Measurements from ENCODE around the gene FOXN4.

Gene FOXN4

GRCh38 chr12:109308534-109309380, at the start of gene FOXN4:
TSS of gene FOXN4 (minus strand) at chr12:109309284. CDS start at chr12:109308321, 963 bp downstream.
- Histone ChIP-seq H3K4me1 (ENCODE audit: insufficient read depth, low read length) (peaks cover 9% of the 10 kb centered on the region), H3K9ac (ENCODE audit: low read length) (no peak within 1 kb of the TSS), H3K27me3 (ENCODE audit: control insufficient read depth in 1 of 2, insufficient read depth in 2 of 2, low read length in 2 of 2) (peaks cover 10 to 22% of the 10 kb centered on the region in 2 donors), H3K36me3 (ENCODE audit: insufficient read depth, low read length) (no peaks in the 10 kb centered on the region), H3K4me3 (ENCODE audit: low read depth in 1 of 2, low read length in 2 of 2) (peak within 1 kb of the TSS; percentile 49 to 66), H3K9me3 (ENCODE audit: low read length) (no peaks in the 10 kb centered on the region), H3K27ac (ENCODE audit: low read depth, low read length) (no peak within 1 kb of the TSS)

GRCh38 chr12:109358154-109358869, 49.2 kb upstream of the FOXN4 start:
- H3K9ac ChIP-seq (ENCODE audit: low read length): no peak overlapping the region
- no peaks in the 10 kb centered on the region for H3K9me3 ChIP-seq (ENCODE audit: low read length)
- H3K27me3 ChIP-seq (ENCODE audit: control insufficient read depth in 1 of 2, insufficient read depth in 2 of 2, low read length in 2 of 2): no peaks in the 10 kb centered on the region
- no peak overlapping the region for H3K27ac ChIP-seq (ENCODE audit: low read depth, low read length)
- H3K4me3 ChIP-seq (ENCODE audit: low read depth in 1 of 2, low read length in 2 of 2): no peak overlapping the region
- H3K36me3 ChIP-seq (ENCODE audit: insufficient read depth, low read length): no peaks in the 10 kb centered on the region
- H3K4me1 ChIP-seq (ENCODE audit: insufficient read depth, low read length): no peaks in the 10 kb centered on the region

GRCh38 chr12:109357032-109357431, 47.9 kb upstream of the FOXN4 start:
- Histone ChIP-seq H3K4me1 (ENCODE audit: insufficient read depth, low read length) (no peaks in the 10 kb centered on the region), H3K9me3 (ENCODE audit: low read length) (no peaks in the 10 kb centered on the region), H3K27ac (ENCODE audit: low read depth, low read length) (no peak overlapping the region), H3K27me3 (ENCODE audit: control insufficient read depth in 1 of 2, insufficient read depth in 2 of 2, low read length in 2 of 2) (no peaks in the 10 kb centered on the region), H3K4me3 (ENCODE audit: low read depth in 1 of 2, low read length in 2 of 2) (no peak overlapping the region), H3K9ac (ENCODE audit: low read length) (no peak overlapping the region), H3K36me3 (ENCODE audit: insufficient read depth, low read length) (no peaks in the 10 kb centered on the region)

DNA sequence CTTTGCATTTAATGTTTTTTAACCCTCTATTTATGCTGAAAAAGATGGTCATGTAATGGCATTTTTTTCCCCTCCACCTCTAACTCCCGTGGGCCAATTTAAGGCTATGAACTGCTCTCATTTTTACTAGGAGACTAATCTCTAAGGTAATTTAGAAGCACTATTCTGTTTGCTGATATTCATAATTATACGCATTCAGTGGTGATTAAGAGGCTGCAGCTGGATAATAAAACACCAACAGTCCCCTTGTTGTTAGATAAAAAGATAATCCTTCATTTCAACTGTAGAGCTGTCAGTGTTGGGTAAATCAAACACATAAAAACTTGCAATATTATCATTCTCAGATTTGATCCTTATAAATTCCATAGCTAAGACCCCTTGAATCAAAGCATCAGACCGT, 47.5 kb upstream of the FOXN4 start:
- Histone ChIP-seq H3K4me3 (ENCODE audit: low read depth in 1 of 2, low read length in 2 of 2) (no peak overlapping the region), H3K36me3 (ENCODE audit: insufficient read depth, low read length) (no peaks in the 10 kb centered on the region), H3K9me3 (ENCODE audit: low read length) (no peaks in the 10 kb centered on the region), H3K27me3 (ENCODE audit: control insufficient read depth in 1 of 2, insufficient read depth in 2 of 2, low read length in 2 of 2) (no peaks in the 10 kb centered on the region), H3K4me1 (ENCODE audit: insufficient read depth, low read length) (no peaks in the 10 kb centered on the region), H3K27ac (ENCODE audit: low read depth, low read length) (no peak overlapping the region), H3K9ac (ENCODE audit: low read length) (no peak overlapping the region)

DNA sequence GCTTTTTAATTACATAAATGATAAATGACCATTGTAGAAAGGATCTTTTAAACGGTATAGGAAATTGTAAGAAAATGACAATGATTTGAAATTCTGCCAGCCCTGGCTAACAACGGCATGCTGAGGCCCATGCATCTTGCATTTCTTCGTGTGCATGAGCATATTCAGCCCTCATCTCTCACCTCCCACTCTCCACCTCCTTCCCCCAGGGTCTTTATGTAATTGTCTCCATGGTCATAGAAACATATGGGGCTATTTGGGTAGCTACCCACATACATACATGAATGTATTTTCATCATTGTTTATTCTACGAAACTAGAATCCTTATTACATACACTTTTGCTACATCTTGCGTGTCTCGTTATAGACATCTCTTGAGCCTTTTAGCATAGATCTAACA, 43.1 kb upstream of the FOXN4 start:
- no peaks in the 10 kb centered on the region for H3K27me3 ChIP-seq (ENCODE audit: control insufficient read depth in 1 of 2, insufficient read depth in 2 of 2, low read length in 2 of 2)
- H3K9me3 ChIP-seq (ENCODE audit: low read length): no peaks in the 10 kb centered on the region
- H3K36me3 ChIP-seq (ENCODE audit: insufficient read depth, low read length): no peaks in the 10 kb centered on the region
- H3K4me1 ChIP-seq (ENCODE audit: insufficient read depth, low read length): no peaks in the 10 kb centered on the region
- no peak overlapping the region for H3K27ac ChIP-seq (ENCODE audit: low read depth, low read length)
- no peak overlapping the region for H3K9ac ChIP-seq (ENCODE audit: low read length)
- no peak overlapping the region for H3K4me3 ChIP-seq (ENCODE audit: low read depth in 1 of 2, low read length in 2 of 2)

DNA sequence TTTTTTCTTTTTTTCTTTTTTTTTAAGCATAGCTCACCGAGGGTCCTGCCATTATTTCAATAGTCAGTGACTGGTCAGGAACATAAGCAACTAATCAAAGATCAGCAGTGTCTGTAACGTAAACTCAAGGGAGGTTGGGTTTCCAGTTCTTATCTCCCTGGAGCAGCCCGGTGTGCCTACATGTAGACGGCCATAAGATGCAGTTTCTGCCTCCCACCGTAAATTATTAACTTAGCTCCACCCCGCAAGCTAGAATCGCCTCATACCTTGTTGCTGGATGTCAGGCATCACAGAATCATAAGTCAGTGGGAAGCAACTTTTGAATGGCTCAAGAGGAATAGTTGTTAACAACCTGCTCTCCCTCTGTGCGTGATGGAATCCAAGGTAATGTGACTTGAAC, 38.5 kb upstream of the FOXN4 start, which contains the start of gene MYO1H:
Gene MYO1H, plus strand, starts transcription at position 312 of the 400 bp plus-strand sequence. Its CDS starts 61 bp downstream, at position 373.
- no peaks in the 10 kb centered on the region for H3K4me1 ChIP-seq (ENCODE audit: insufficient read depth, low read length)
- no peaks in the 10 kb centered on the region for H3K27me3 ChIP-seq (ENCODE audit: control insufficient read depth in 1 of 2, insufficient read depth in 2 of 2, low read length in 2 of 2)
- H3K9me3 ChIP-seq (ENCODE audit: low read length): no peaks in the 10 kb centered on the region
- H3K9ac ChIP-seq (ENCODE audit: low read length): no peak within 1 kb of the TSS
- H3K27ac ChIP-seq (ENCODE audit: low read depth, low read length): no peak within 1 kb of the TSS
- H3K4me3 ChIP-seq (ENCODE audit: low read depth in 1 of 2, low read length in 2 of 2): no peak within 1 kb of the TSS
- no peaks in the 10 kb centered on the region for H3K36me3 ChIP-seq (ENCODE audit: insufficient read depth, low read length)

DNA sequence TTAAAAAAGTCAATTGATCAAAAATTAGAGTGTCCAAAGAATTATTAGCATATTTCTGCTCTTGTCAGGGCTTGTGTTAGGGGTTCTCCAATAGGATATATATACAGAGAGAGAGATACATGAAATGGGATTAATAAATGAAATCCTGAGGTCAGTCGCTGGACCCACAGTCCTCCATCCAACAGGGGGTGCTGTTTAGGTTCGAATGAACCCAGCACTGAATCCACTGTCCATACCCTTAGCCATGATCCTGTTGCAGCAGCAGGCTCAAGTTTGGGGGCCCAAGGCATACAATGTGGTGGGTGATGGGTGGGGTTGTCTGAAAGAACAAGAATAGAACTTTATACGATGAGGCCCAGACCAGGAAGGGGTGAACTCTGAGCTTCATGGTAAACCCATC, 37.8 kb upstream of the FOXN4 start:
- H3K27ac ChIP-seq (ENCODE audit: low read depth, low read length): no peak overlapping the region
- no peak overlapping the region for H3K9ac ChIP-seq (ENCODE audit: low read length)
- no peaks in the 10 kb centered on the region for H3K4me1 ChIP-seq (ENCODE audit: insufficient read depth, low read length)
- no peak overlapping the region for H3K4me3 ChIP-seq (ENCODE audit: low read depth in 1 of 2, low read length in 2 of 2)
- H3K36me3 ChIP-seq (ENCODE audit: insufficient read depth, low read length): no peaks in the 10 kb centered on the region
- H3K9me3 ChIP-seq (ENCODE audit: low read length): no peaks in the 10 kb centered on the region
- no peaks in the 10 kb centered on the region for H3K27me3 ChIP-seq (ENCODE audit: control insufficient read depth in 1 of 2, insufficient read depth in 2 of 2, low read length in 2 of 2)

DNA sequence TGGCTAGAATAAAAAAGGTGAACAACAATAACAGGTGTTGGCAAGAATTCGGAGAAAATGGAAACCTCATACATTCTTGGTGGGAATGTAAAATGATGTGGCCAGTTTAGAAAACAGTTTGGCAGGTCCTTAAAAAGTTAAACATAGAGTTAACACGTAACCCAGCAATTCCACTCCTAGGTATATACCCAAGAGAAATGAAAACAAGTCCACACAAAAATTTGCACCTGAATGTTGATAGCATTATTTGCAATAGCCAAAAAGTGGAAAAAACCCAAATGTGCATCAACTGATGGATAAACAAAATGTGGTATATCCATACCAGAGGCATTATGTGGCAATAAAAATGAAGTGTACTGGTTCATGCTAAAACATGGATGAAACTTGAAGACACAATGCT, 36.3 kb upstream of the FOXN4 start:
- Histone ChIP-seq H3K27ac (ENCODE audit: low read depth, low read length) (no peak overlapping the region), H3K27me3 (ENCODE audit: control insufficient read depth in 1 of 2, insufficient read depth in 2 of 2, low read length in 2 of 2) (no peaks in the 10 kb centered on the region), H3K4me3 (ENCODE audit: low read depth in 1 of 2, low read length in 2 of 2) (no peak overlapping the region), H3K4me1 (ENCODE audit: insufficient read depth, low read length) (no peaks in the 10 kb centered on the region), H3K9ac (ENCODE audit: low read length) (no peak overlapping the region), H3K9me3 (ENCODE audit: low read length) (no peaks in the 10 kb centered on the region), H3K36me3 (ENCODE audit: insufficient read depth, low read length) (no peaks in the 10 kb centered on the region)

- Histone ChIP-seq H3K4me1 (ENCODE audit: insufficient read depth, low read length) (no peaks in the 10 kb centered on the region), H3K27ac (ENCODE audit: low read depth, low read length) (no peak overlapping the region), H3K4me3 (ENCODE audit: low read depth in 1 of 2, low read length in 2 of 2) (no peak overlapping the region), H3K9ac (ENCODE audit: low read length) (no peak overlapping the region), H3K9me3 (ENCODE audit: low read length) (no peaks in the 10 kb centered on the region), H3K27me3 (ENCODE audit: control insufficient read depth in 1 of 2, insufficient read depth in 2 of 2, low read length in 2 of 2) (no peaks in the 10 kb centered on the region), H3K36me3 (ENCODE audit: insufficient read depth, low read length) (no peaks in the 10 kb centered on the region)
These were observed 34.6 kb upstream of the FOXN4 start for GRCh38 chr12:109343677-109344076.

- no peaks in the 10 kb centered on the region for H3K36me3 ChIP-seq (ENCODE audit: insufficient read depth, low read length)
- H3K27me3 ChIP-seq (ENCODE audit: control insufficient read depth in 1 of 2, insufficient read depth in 2 of 2, low read length in 2 of 2): no peaks in the 10 kb centered on the region
- H3K4me3 ChIP-seq (ENCODE audit: low read depth in 1 of 2, low read length in 2 of 2): no peak overlapping the region
- H3K9ac ChIP-seq (ENCODE audit: low read length): no peak overlapping the region
- no peak overlapping the region for H3K27ac ChIP-seq (ENCODE audit: low read depth, low read length)
- no peaks in the 10 kb centered on the region for H3K9me3 ChIP-seq (ENCODE audit: low read length)
- H3K4me1 ChIP-seq (ENCODE audit: insufficient read depth, low read length): peaks cover 10% of the 10 kb centered on the region
These were observed 27.5 kb upstream of the FOXN4 start for GRCh38 chr12:109336593-109336992.

DNA sequence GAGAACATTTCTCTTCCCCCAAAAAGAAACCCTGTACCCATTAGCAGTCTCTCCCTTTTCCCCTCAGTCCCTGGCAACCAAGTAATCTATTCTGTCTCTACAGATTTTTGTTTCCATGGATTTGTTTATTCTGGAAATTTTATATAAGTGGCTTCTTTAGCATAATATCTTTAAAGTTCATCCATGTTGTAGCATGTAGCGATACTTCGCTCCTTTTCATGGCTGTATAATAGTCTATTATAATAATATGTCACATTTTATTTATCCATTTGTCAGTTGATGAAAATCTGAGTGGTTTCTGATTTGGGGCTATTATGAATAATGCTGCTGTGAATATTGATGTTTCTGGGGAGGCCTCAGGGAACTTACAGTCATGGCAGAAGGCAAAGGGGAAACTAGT, 25.8 kb upstream of the FOXN4 start:
- Histone ChIP-seq H3K9me3 (ENCODE audit: low read length) (no peaks in the 10 kb centered on the region), H3K4me3 (ENCODE audit: low read depth in 1 of 2, low read length in 2 of 2) (no peak overlapping the region), H3K9ac (ENCODE audit: low read length) (no peak overlapping the region), H3K27me3 (ENCODE audit: control insufficient read depth in 1 of 2, insufficient read depth in 2 of 2, low read length in 2 of 2) (no peaks in the 10 kb centered on the region), H3K36me3 (ENCODE audit: insufficient read depth, low read length) (no peaks in the 10 kb centered on the region), H3K4me1 (ENCODE audit: insufficient read depth, low read length) (peaks cover 21% of the 10 kb centered on the region), H3K27ac (ENCODE audit: low read depth, low read length) (no peak overlapping the region)

Data from muscle layer of colon (tissue), 2 donors.